ENCODE measurements around the gene CTRB2.
A peak's percentile ranks its signal among the peaks of the same experiment; 100 is the strongest.

The CTRB2 gene

DNA sequence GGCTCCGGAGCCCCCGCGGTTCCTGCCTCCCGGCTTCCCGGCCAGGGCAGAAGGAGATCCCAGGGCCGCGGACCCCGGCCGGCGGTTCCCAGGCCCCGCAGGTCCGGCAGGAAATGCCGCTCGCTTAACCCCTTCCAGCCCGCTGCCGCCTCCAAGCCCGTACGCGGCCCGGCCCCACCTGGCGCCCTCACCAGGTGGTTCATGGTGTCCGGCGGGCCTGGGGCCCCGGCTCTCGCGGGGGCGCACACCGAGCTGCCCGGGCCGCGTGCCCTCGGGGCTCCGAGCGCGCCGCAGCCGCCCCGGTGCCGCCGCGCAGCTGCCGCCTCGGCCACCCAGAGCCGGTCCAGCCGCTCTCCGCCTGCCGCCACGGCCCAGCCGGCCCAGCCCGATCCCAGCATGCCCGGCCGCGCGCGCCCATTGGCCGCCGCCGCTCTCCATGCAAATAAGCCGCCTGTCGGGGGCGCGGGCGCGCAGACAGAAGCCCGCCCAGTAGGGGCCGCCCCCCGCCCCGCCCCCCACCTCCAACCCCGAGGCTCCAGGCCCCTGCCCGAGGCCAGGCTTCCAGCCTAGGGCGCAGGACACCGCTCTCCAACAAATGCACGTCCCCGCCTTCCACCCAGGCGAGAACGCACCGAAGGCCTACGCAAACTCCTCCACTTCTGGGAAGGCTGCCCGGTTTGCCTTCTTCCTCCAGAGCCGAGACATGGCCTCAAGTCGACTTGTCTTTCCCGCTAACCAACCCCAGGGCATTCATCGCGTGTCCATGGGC lies 44.5 kb upstream of the CTRB2 start, which contains the start of gene BCAR1:
Gene BCAR1, minus strand, starts transcription at position 345 of the 769 bp plus-strand sequence. Its CDS starts 142 bp downstream, at position 203.
- Histone ChIP-seq H3K27ac (peak within 1 kb of the TSS; percentile 98), H3K4me3 (ENCODE audit: low read depth, low read length) (peak within 1 kb of the TSS; percentile 86), H3K36me3 (replicated peaks) (peaks cover 6% of the 10 kb centered on the region), H3K27me3 (replicated peaks) (no peaks in the 10 kb centered on the region)
- TF ChIP-seq, protein P1, sequence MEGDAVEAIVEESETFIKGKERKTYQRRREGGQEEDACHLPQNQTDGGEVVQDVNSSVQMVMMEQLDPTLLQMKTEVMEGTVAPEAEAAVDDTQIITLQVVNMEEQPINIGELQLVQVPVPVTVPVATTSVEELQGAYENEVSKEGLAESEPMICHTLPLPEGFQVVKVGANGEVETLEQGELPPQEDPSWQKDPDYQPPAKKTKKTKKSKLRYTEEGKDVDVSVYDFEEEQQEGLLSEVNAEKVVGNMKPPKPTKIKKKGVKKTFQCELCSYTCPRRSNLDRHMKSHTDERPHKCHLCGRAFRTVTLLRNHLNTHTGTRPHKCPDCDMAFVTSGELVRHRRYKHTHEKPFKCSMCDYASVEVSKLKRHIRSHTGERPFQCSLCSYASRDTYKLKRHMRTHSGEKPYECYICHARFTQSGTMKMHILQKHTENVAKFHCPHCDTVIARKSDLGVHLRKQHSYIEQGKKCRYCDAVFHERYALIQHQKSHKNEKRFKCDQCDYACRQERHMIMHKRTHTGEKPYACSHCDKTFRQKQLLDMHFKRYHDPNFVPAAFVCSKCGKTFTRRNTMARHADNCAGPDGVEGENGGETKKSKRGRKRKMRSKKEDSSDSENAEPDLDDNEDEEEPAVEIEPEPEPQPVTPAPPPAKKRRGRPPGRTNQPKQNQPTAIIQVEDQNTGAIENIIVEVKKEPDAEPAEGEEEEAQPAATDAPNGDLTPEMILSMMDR (IDR thresholded peaks at IDR 0.05; ENCODE audit: low read depth, low read length, missing control alignments) = no peak
- peak; percentile 82 for DNase-seq
- in situ Hi-C loops (cut with HindIII; ENCODE audit: low pct_ligation_motif_present, low sequenced_read_pairs) = no loop called here

DNA sequence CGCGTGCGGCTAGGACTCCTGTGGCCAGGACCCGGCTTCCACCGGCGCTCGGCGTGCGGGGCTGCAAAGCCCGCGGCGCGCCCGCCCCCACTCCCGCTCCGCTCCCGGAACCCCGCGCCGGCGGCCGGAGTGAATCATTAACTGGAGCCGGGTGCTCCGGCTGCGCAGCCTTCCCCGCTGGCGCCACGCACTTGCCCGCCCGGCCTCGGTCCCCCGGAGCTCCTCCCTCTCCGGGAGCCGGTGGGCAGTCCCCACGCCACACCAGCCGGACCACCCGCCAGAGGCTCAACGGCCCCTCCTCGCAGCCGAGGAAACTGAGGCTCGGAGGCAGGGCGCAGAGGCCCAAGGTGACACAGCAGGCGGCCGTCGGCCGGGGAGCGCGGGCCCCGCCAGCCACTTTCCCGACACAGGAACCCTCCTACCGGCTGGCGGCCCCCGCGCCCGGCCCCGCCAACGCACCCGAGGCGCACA lies 43.9 kb upstream of the CTRB2 start:
- peak overlapping the region; percentile 98 for H3K27ac ChIP-seq
- H3K4me3 ChIP-seq (ENCODE audit: low read depth, low read length) = peak overlapping the region; percentile 86
- no peaks in the 10 kb centered on the region for H3K27me3 ChIP-seq (replicated peaks)
- in situ Hi-C loops (cut with HindIII; ENCODE audit: low pct_ligation_motif_present, low sequenced_read_pairs) = no loop called here
- H3K36me3 ChIP-seq (replicated peaks) = peaks cover 6% of the 10 kb centered on the region
- TF ChIP-seq, protein P1 (IDR thresholded peaks at IDR 0.05; ENCODE audit: low read depth, low read length, missing control alignments) = no peak
- DNase-seq = no peak

DNA sequence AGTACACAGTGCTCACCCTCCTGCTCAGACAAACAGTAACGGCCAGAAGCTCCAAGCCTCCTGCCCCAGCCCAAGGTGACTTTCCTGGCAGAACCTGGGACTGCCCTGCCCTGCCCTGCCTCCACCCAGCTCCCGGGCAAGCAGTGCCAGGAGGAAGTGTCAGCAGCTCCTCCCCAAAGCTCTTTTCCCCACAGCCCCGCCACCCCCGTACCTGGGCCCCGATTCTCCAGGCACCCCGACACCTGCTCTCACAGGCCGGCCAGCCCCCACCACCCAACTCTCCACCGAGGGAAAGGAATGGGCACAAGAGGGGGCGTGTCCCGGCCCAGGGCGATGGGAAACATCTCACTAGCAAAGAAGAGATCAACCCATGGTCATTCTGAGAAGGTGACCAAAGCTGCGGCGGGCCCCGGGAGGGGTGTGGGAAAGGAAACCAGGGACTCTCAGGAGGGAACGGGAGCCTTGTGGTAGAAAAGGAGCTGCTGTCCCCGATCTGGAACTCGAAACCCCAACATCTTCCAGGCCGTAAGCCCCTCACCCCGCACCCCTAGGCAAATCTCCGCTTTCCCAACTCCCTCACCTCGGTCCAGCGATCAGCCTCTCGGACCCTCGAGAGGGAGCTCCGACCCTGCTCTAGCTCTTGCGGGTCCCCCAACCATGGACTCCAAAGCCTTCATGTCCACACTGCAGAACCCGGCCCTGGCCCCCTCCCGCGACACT lies 43.3 kb upstream of the CTRB2 start:
- in situ Hi-C loops (cut with HindIII; ENCODE audit: low pct_ligation_motif_present, low sequenced_read_pairs) = no loop called here
- DNase-seq = no peak

DNA sequence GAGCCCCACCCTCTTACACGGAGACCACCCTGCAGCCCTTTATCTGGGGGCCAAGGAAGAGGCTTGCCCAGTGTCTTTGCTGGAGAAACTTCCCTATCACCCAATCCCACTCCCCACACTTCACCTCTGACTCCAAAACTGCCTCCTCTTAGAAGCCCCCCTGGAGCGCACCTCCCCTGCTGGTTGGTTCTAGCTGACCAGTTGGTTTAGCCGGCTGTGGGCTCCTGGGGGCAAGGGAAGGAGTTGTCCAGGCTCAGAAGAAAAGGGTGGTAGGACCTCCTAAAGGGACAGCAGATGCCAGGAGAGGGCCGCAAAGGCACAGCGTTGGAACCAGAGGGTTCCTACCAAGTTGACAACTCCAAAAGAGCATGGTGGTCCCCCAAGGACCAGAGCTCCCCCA lies 42.5 kb upstream of the CTRB2 start:
- peak overlapping the region; percentile 86 for H3K4me3 ChIP-seq (ENCODE audit: low read depth, low read length)
- DNase-seq = no peak
- H3K36me3 ChIP-seq (replicated peaks) = peaks cover 6% of the 10 kb centered on the region
- in situ Hi-C loops (cut with HindIII; ENCODE audit: low pct_ligation_motif_present, low sequenced_read_pairs) = no loop called here
- TF ChIP-seq, protein P1 (IDR thresholded peaks at IDR 0.05; ENCODE audit: low read depth, low read length, missing control alignments) = peak; percentile 16
- no peaks in the 10 kb centered on the region for H3K27me3 ChIP-seq (replicated peaks)
- peak overlapping the region; percentile 98 for H3K27ac ChIP-seq

More for the DNA sequence above, 43.3 kb upstream of the CTRB2 start:
- Histone ChIP-seq H3K4me3 (ENCODE audit: low read depth, low read length) (peak overlapping the region; percentile 86), H3K27ac (peak overlapping the region; percentile 98), H3K27me3 (replicated peaks) (no peaks in the 10 kb centered on the region), H3K36me3 (replicated peaks) (peaks cover 6% of the 10 kb centered on the region)
- TF ChIP-seq, protein P1 (IDR thresholded peaks at IDR 0.05; ENCODE audit: low read depth, low read length, missing control alignments) = peak; percentile 1

DNA sequence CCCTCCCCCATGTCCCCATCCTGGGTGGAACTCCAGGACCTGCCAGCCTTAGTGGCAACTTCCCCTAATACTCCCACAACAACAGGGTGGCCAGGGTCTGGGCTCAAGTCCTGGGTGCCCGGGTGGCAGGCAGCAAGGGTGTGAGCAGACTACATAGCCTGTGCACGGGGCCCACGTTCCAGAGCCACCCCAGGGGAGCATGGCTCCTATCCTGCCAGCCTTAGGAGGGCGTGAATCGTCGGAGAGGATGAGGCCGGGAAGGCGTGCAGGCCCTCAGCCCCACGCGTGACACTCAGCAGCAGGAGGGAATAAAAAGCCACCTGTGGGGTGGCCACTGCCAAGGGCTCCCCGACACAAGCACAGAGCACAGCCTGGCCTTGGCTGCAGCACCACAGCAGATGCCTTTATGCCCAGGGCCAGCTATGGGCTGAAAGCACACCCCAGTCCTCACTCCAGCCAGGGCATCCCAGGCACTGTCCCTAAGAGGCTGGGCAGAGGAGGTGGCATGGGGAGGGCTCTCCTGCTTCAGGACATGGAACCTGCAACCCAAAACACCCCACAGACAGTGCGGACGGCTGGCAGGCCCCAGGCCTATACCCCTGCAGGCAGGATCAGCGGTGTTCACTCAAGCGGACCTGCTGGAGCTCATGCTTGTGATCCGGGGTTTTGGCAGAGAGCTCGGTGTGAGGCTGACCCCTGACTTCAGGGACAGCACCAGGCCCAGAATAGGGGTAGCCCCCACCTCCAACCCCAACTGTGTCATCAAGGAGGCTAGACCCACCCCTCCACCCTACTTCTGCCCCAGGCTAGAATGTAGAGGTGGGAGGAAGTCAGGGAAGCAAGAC lies 41.8 kb upstream of the CTRB2 start:
- no peak for DNase-seq
- TF ChIP-seq, protein P1 (IDR thresholded peaks at IDR 0.05; ENCODE audit: low read depth, low read length, missing control alignments) = no peak
- Histone ChIP-seq H3K4me3 (ENCODE audit: low read depth, low read length) (peak overlapping the region; percentile 86), H3K36me3 (replicated peaks) (peaks cover 10% of the 10 kb centered on the region), H3K27ac (peak overlapping the region; percentile 98), H3K27me3 (replicated peaks) (no peaks in the 10 kb centered on the region)
- in situ Hi-C loops (cut with HindIII; ENCODE audit: low pct_ligation_motif_present, low sequenced_read_pairs) = no loop called here
